Keratinocyte (primary cell): ENCODE measurements around the gene TTC8. TPM values are rescaled to one million over a fixed set of nuclear protein-coding genes. Genes with fewer than 3 reads are reported as not detected.
"Not testable (repeated sequence)": the region's sequence is repeated elsewhere in the genome, so short reads cannot be mapped to it uniquely, and the experiment has no call there.

Source experiments
- DNase-seq: peaks from one replicate; pipeline ENCODE4 v3.0.0-alpha.2; 2011; ENCODE audit warnings: low read depth, missing footprints, low spot score
- FAIRE-seq: peaks from 2 replicates; lab custom pipeline; 2011; peaks lifted over from hg19 to GRCh38; lab: Jason Lieb, UNC
- H2AFZ ChIP-seq: 2 replicates; pipeline ENCODE4 v1.6.0; 2012; ENCODE audit warnings: low read length, control low read depth, inconsistent platforms; ENCODE audit not compliant: control insufficient read depth
- H3K27ac ChIP-seq: 2 replicates; pipeline ENCODE4 v1.5.1; 2011; ENCODE audit warnings: low read length; ENCODE audit not compliant: control insufficient read depth, insufficient read depth
- H3K27me3 ChIP-seq: 3 replicates; pipeline ENCODE4 v1.6.0; 2011; ENCODE audit warnings: low read length; ENCODE audit not compliant: control insufficient read depth, insufficient read depth; ENCODE audit errors: extremely low read depth
- H3K36me3 ChIP-seq, 2 experiments: 2 replicates in 1 of 2; 3 replicates in 1 of 2; pipeline ENCODE4 v1.5.1; 2011; ENCODE audit warnings: low read length in 2 of 2, mild to moderate bottlenecking in 1 of 2; ENCODE audit not compliant: control insufficient read depth in 2 of 2, insufficient read depth in 2 of 2; ENCODE audit errors: extremely low read depth in 1 of 2
- H3K4me1 ChIP-seq: 3 replicates; pipeline ENCODE4 v1.5.1; 2011; ENCODE audit warnings: low read length; ENCODE audit not compliant: control insufficient read depth, insufficient read depth; ENCODE audit errors: extremely low read depth
- H3K4me2 ChIP-seq: 3 replicates; pipeline ENCODE4 v1.6.0; 2011; ENCODE audit warnings: low read depth, low read length; ENCODE audit not compliant: control insufficient read depth, insufficient read depth; ENCODE audit errors: extremely low read depth
- H3K4me3 ChIP-seq, 3 experiments: fragments of 200-600 bp in 1 of 3; sonication (generic) in 1 of 3; 2 replicates in 2 of 3; 3 replicates in 1 of 3; pipeline ENCODE4 v1.5.1; 2011 to 2016; ENCODE audit warnings: low read length in 3 of 3, mild to moderate bottlenecking in 3 of 3, control low read depth in 2 of 3, inconsistent platforms in 1 of 3, low read depth in 1 of 3, mixed read lengths in 1 of 3, mixed run types in 1 of 3, moderate library complexity in 1 of 3; ENCODE audit not compliant: control insufficient read depth in 2 of 3, insufficient read depth in 2 of 3; ENCODE audit errors: extremely low read depth in 1 of 3
- H3K79me2 ChIP-seq: 2 replicates; pipeline ENCODE4 v1.6.0; 2012; ENCODE audit warnings: low read length; ENCODE audit not compliant: control insufficient read depth, insufficient read depth
- H3K9ac ChIP-seq: 3 replicates; pipeline ENCODE4 v1.6.0; 2011; ENCODE audit warnings: low read length; ENCODE audit not compliant: control insufficient read depth, insufficient read depth; ENCODE audit errors: extremely low read depth
- H3K9me1 ChIP-seq: 3 replicates; pipeline ENCODE4 v1.6.0; 2011; ENCODE audit warnings: low read length; ENCODE audit not compliant: control insufficient read depth, insufficient read depth; ENCODE audit errors: extremely low read depth
- H3K9me3 ChIP-seq: 2 replicates; pipeline ENCODE4 v1.5.1; 2012; ENCODE audit warnings: low read depth, low read length; ENCODE audit not compliant: control insufficient read depth
- H4K20me1 ChIP-seq: 3 replicates; pipeline ENCODE4 v1.6.0; 2011; ENCODE audit warnings: low read length; ENCODE audit not compliant: control insufficient read depth, insufficient read depth; ENCODE audit errors: extremely low read depth
- CTCF ChIP-seq, 3 experiments: IDR thresholded peaks in 1 of 3; conservative IDR thresholded peaks in 1 of 3; optimal IDR thresholded peaks in 1 of 3; 2 replicates in 2 of 3; 3 replicates in 1 of 3; pipeline versions ENCODE3 to v1.5.1; 2011; ENCODE audit warnings: low read length in 3 of 3, mild to moderate bottlenecking in 3 of 3, moderate library complexity in 2 of 3, control low read depth in 1 of 3, inconsistent platforms in 1 of 3; ENCODE audit not compliant: insufficient read depth in 2 of 3; ENCODE audit errors: extremely low read depth in 1 of 3
- EZH2 ChIP-seq: IDR thresholded peaks from one replicate; pipeline ENCODE4 v1.6.1; 2012; ENCODE audit warnings: inconsistent platforms, mild to moderate bottlenecking, low read length, moderate library complexity
- dilution Hi-C: fragments of 300-500 bp; cut with MboI; formaldehyde crosslinking; loops from one replicate; pipeline ENCODE4 v1.7.0; 2020; ENCODE audit warnings: low sequenced_read_pairs; ENCODE audit not compliant: extremely low pct_ligation_motif_present
- polyA plus RNA-seq, 5 experiments: library from polyadenylated mRNA; depleted of rRNA in 3 of 5; stranded (reverse) in 3 of 5; stranded (forward) in 1 of 5; unstranded in 1 of 5; fragments of >200 nt; gene quantifications; 1 replicate in 1 of 5; 2 replicates in 3 of 5; 3 replicates in 1 of 5; pipeline versions ENCODE4 v1.2.1 to v1.2.3, GENCODE V29; 2011 to 2012; ENCODE audit warnings: missing spikeins in 2 of 5, low read depth in 1 of 5, low replicate concordance in 1 of 5

The TTC8 gene
- polyA plus RNA-seq, 1 donor (not counting 4 experiments of a cell fraction or from before 2014, with no cell fraction given), result 43.0 TPM

DNA sequence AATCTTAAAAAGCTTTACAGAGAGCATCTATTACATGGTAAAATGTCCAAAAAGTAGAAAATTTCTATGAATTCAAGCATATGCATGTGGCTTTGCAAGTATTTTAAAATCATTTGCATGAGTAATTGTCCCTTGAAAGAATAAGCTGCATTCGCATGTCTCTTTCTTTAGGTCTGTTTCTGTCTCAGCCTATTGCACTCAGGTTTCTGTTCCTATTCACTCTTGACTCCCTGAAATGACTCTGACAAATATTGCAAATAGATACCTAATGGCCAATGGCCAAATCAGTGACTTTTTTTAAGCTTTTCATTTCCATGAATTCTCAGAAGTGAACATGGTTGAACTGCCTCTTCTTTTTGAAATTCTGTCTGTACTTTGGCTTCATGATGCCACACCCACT, 6.4 kb upstream of the TTC8 start:
- Histone ChIP-seq H2AFZ (no peak overlapping the region), H3K4me3 (no peak overlapping the region), H3K9me3 (no peaks in the 10 kb centered on the region), H3K36me3 (no peaks in the 10 kb centered on the region), H3K4me2 (no peak overlapping the region), H4K20me1 (no peaks in the 10 kb centered on the region), H3K9ac (no peak overlapping the region), H3K27ac (no peak overlapping the region), H3K4me1 (no peaks in the 10 kb centered on the region), H3K9me1 (no peaks in the 10 kb centered on the region), H3K79me2 (no peaks in the 10 kb centered on the region), H3K27me3 (no peaks in the 10 kb centered on the region)
- TF ChIP-seq CTCF (optimal IDR thresholded peaks at IDR 0.05 in 1 of 3, IDR thresholded peaks at IDR 0.05 in 1 of 3, conservative IDR thresholded peaks at IDR 0.05 in 1 of 3; ENCODE audit: extremely low read depth in 1 of 3, insufficient read depth in 2 of 3, low read length in 3 of 3), result no peak
- no peak for TF ChIP-seq EZH2
- dilution Hi-C loops, result no loop called here
- DNase-seq (no peak), FAIRE-seq (no peak)

GRCh38 chr14:88819674-88820073, 4.8 kb upstream of the TTC8 start:
- H3K4me1 ChIP-seq, FAIRE-seq, H3K9me3 ChIP-seq, H3K9me1 ChIP-seq, H4K20me1 ChIP-seq, H3K27me3 ChIP-seq, H3K36me3 ChIP-seq, H3K79me2 ChIP-seq, H3K4me2 ChIP-seq, H2AFZ ChIP-seq, DNase-seq, dilution Hi-C loops, H3K9ac ChIP-seq, H3K4me3 ChIP-seq, H3K27ac ChIP-seq: not testable (repeated sequence)

DNA sequence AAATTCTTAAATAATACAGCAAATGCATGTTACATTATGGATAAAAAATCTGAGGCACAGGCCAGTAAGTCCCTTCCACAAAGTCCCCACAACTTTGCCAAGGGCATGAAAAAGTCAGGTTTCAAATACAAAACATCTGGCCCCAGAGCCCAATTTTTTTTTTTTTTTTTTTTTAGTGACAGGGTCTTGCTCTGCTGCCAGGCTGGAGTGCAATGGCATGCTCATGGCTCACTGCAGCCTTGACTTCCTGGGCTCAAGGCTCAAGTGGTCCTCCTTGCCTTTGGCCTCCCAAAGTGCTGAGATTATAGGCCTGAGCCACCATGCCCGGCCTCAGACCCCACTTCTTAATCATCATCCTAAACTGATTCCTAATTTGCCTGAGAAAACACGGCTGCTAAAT, 3.1 kb upstream of the TTC8 start:
- H3K4me1 ChIP-seq, result peaks cover 6% of the 10 kb centered on the region
- TF ChIP-seq CTCF (optimal IDR thresholded peaks at IDR 0.05 in 1 of 3, IDR thresholded peaks at IDR 0.05 in 1 of 3, conservative IDR thresholded peaks at IDR 0.05 in 1 of 3; ENCODE audit: extremely low read depth in 1 of 3, insufficient read depth in 2 of 3, low read length in 3 of 3), result no peak
- no peak for TF ChIP-seq EZH2
- no peaks in the 10 kb centered on the region for H3K9me3 ChIP-seq
- H3K27me3 ChIP-seq, result no peaks in the 10 kb centered on the region
- H2AFZ ChIP-seq, result no peak overlapping the region
- no peaks in the 10 kb centered on the region for H3K36me3 ChIP-seq
- FAIRE-seq (no peak), DNase-seq (no peak)
- no peak overlapping the region for H3K9ac ChIP-seq
- H3K9me1 ChIP-seq, result no peaks in the 10 kb centered on the region
- H3K27ac ChIP-seq, result no peak overlapping the region
- H3K4me3 ChIP-seq, result no peak overlapping the region
- dilution Hi-C loops, result no loop called here
- H4K20me1 ChIP-seq, result no peaks in the 10 kb centered on the region
- H3K4me2 ChIP-seq, result no peak overlapping the region
- peaks cover 6% of the 10 kb centered on the region for H3K79me2 ChIP-seq
